Activated CD4-positive, alpha-beta memory T cell treated with anti-CD3 and anti-CD28 coated beads for 36 hours (primary cell): ENCODE data around the gene CCNL1. TPM values are rescaled to one million over a fixed set of nuclear protein-coding genes. Genes with fewer than 3 reads are reported as not detected.
"Not testable (repeated sequence)": the region's sequence is repeated elsewhere in the genome, so short reads cannot be mapped to it uniquely, and the experiment has no call there.

Experiments
- CTCF ChIA-PET: fragments of 350-600 bp; sonication (Branson Sonifier 250); formaldehyde crosslinking; loops from one replicate; lab custom pipeline; 2021; ENCODE audit warnings: antibody characterized with exemption, inconsistent platforms; lab: Charles Lee
- POLR2A ChIA-PET: fragments of 350-600 bp; sonication (Branson Sonifier 250); formaldehyde crosslinking; loops from one replicate; lab custom pipeline; 2021; ENCODE audit warnings: antibody characterized with exemption; lab: Charles Lee
- DNase-seq: peaks from one replicate; pipeline ENCODE4 v3.0.0-alpha.2; 2020
- H3K27ac Mint-ChIP-seq: one replicate; pipeline ENCODE4 v1.8.0; 2021; ENCODE audit warnings: mixed read lengths
- H3K27me3 Mint-ChIP-seq: one replicate; pipeline ENCODE4 v1.8.0; 2021; ENCODE audit warnings: mixed read lengths
- H3K36me3 Mint-ChIP-seq: one replicate; pipeline ENCODE4 v1.8.0; 2021; ENCODE audit warnings: mixed read lengths
- H3K4me1 Mint-ChIP-seq: one replicate; pipeline ENCODE4 v1.8.0; 2021; ENCODE audit warnings: low read depth, mixed read lengths
- H3K4me3 Mint-ChIP-seq: one replicate; pipeline ENCODE4 v1.8.0; 2021; ENCODE audit warnings: mild to moderate bottlenecking, mixed read lengths
- H3K9me3 Mint-ChIP-seq: one replicate; pipeline ENCODE4 v1.8.0; 2021; ENCODE audit warnings: mixed read lengths
- intact Hi-C: fragments of 100-400 bp; cut with micrococcal nuclease; formaldehyde crosslinking; loops from one replicate; pipeline ENCODE4 v1.15.1; 2023
- total RNA-seq, 2 experiments: library from RNA; stranded (reverse); gene quantifications; one replicate each; pipeline ENCODE4 v1.2.3, GENCODE V29; 2021

Gene CCNL1
- 100 to 1,000 TPM; 144 to 150 TPM for total RNA-seq

GRCh38 chr3:157159762-157160657 is at the start of gene CCNL1:
TSS of gene CCNL1 (minus strand) at chr3:157160147. CDS start at chr3:157160094, 53 bp downstream.
- ChIA-PET POLR2A (interaction anchor here (0.6 to 3.6 kb wide), 19 partner anchors 9 to 1306 kb away, joined by 3 to 251 read pairs (median 5); partner anchors contain the start of genes SLC33A1, SSR3 and TIPARP), CTCF (interaction anchor here (0.6 to 3.7 kb wide), 6 partner anchors 10 to 1305 kb away, joined by 3 to 43 read pairs (median 5); no protein-coding TSS in a partner anchor)
- Mint-ChIP-seq H3K4me3 (peak within 1 kb of the TSS; percentile 94), H3K9me3 (no peaks in the 10 kb centered on the region), H3K27ac (peak within 1 kb of the TSS; percentile 99), H3K27me3 (peaks cover 2% of the 10 kb centered on the region), H3K36me3 (peaks cover 53% of the 10 kb centered on the region), H3K4me1 (peaks cover 46% of the 10 kb centered on the region)
- peak; percentile 96 for DNase-seq
- intact Hi-C loops: loop anchor here (1.0 to 10.0 kb wide), 9 partner anchors 12 to 1485 kb away; partner anchors contain the start of genes GFM1, SLC33A1 and TIPARP

- Mint-ChIP-seq H3K36me3 (no peaks in the 10 kb centered on the region), H3K4me3 (no peak overlapping the region), H3K4me1 (no peaks in the 10 kb centered on the region), H3K27me3 (no peaks in the 10 kb centered on the region), H3K27ac (no peak overlapping the region), H3K9me3 (no peaks in the 10 kb centered on the region)
- ChIA-PET CTCF (interaction anchor here (0.7 to 1.6 kb wide), 2 partner anchors 34 to 443 kb away, joined by 3 to 11 read pairs; no protein-coding TSS in a partner anchor), POLR2A (no interaction called here)
- no peak for DNase-seq
- intact Hi-C loops: no loop called here
These were observed 44.9 kb upstream of the CCNL1 start for GRCh38 chr3:157204880-157205279.

GRCh38 chr3:157204431-157204830 is 44.5 kb upstream of the CCNL1 start:
- intact Hi-C loops: no loop called here
- Mint-ChIP-seq H3K4me1 (no peaks in the 10 kb centered on the region), H3K36me3 (no peaks in the 10 kb centered on the region), H3K4me3 (no peak overlapping the region), H3K9me3 (no peaks in the 10 kb centered on the region), H3K27me3 (no peaks in the 10 kb centered on the region), H3K27ac (no peak overlapping the region)
- DNase-seq: no peak
- ChIA-PET POLR2A (no interaction called here), CTCF (interaction anchor here (0.7 to 1.6 kb wide), 2 partner anchors 34 to 442 kb away, joined by 3 to 11 read pairs; no protein-coding TSS in a partner anchor)

- H3K4me3 Mint-ChIP-seq: no peak overlapping the region
- ChIA-PET CTCF (interaction anchor here (0.9 to 1.3 kb wide), 7 partner anchors 24 to 45 kb away, joined by 3 to 9 read pairs (median 3); no protein-coding TSS in a partner anchor), POLR2A (interaction anchor here (1.1 kb wide), 1 partner anchor 26 kb away, joined by 5 read pairs; no protein-coding TSS in a partner anchor)
- H3K27ac Mint-ChIP-seq: no peak overlapping the region
- no peak for DNase-seq
- H3K9me3 Mint-ChIP-seq: peaks cover 6% of the 10 kb centered on the region
- no peaks in the 10 kb centered on the region for H3K36me3 Mint-ChIP-seq
- H3K27me3 Mint-ChIP-seq: no peaks in the 10 kb centered on the region
- H3K4me1 Mint-ChIP-seq: no peaks in the 10 kb centered on the region
- intact Hi-C loops: loop anchor here (1.0 kb wide), 2 partner anchors 26 to 38 kb away; no protein-coding TSS in a partner anchor
These were observed 41.8 kb upstream of the CCNL1 start for GRCh38 chr3:157201648-157202278.

- CTCF ChIA-PET: interaction anchor here (0.6 kb wide), 1 partner anchor 73 kb away, joined by 3 read pairs; no protein-coding TSS in a partner anchor
- intact Hi-C loops: no loop called here
- Mint-ChIP-seq H3K27ac (no peak overlapping the region), H3K9me3 (peaks cover 24% of the 10 kb centered on the region), H3K36me3 (peaks cover 1% of the 10 kb centered on the region), H3K4me3 (no peak overlapping the region), H3K27me3 (no peaks in the 10 kb centered on the region), H3K4me1 (no peaks in the 10 kb centered on the region)
- POLR2A ChIA-PET: no interaction called here
- DNase-seq: no peak
These were observed 39.9 kb upstream of the CCNL1 start for GRCh38 chr3:157199841-157200240.

- Mint-ChIP-seq H3K27me3 (no peaks in the 10 kb centered on the region), H3K27ac (no peak overlapping the region), H3K4me1 (no peaks in the 10 kb centered on the region), H3K9me3 (peaks cover 59% of the 10 kb centered on the region), H3K36me3 (peaks cover 27% of the 10 kb centered on the region), H3K4me3 (no peak overlapping the region)
- ChIA-PET POLR2A (no interaction called here), CTCF (no interaction called here)
- intact Hi-C loops: no loop called here
- no peak for DNase-seq
These were observed 36.0 kb upstream of the CCNL1 start for GRCh38 chr3:157195965-157196364.

- intact Hi-C loops: not testable (repeated sequence)
- peaks cover 94% of the 10 kb centered on the region for H3K9me3 Mint-ChIP-seq
These were observed 31.2 kb upstream of the CCNL1 start for GRCh38 chr3:157191149-157191548.

GRCh38 chr3:157190380-157190872 is 30.5 kb upstream of the CCNL1 start:
- no peak for DNase-seq
- Mint-ChIP-seq H3K4me1 (no peaks in the 10 kb centered on the region), H3K9me3 (peaks cover 94% of the 10 kb centered on the region), H3K27me3 (no peaks in the 10 kb centered on the region), H3K27ac (no peak overlapping the region), H3K4me3 (no peak overlapping the region), H3K36me3 (peaks cover 58% of the 10 kb centered on the region)
- ChIA-PET CTCF (no interaction called here), POLR2A (no interaction called here)
- intact Hi-C loops: no loop called here

More at GRCh38 chr3:157191149-157191548, 31.2 kb upstream of the CCNL1 start:
- H3K4me3 Mint-ChIP-seq, CTCF ChIA-PET, H3K27me3 Mint-ChIP-seq, H3K27ac Mint-ChIP-seq, DNase-seq, POLR2A ChIA-PET, H3K4me1 Mint-ChIP-seq: not testable (repeated sequence)
- peaks cover 51% of the 10 kb centered on the region for H3K36me3 Mint-ChIP-seq

GRCh38 chr3:157188391-157188790 is 28.4 kb upstream of the CCNL1 start:
- no peaks in the 10 kb centered on the region for H3K27me3 Mint-ChIP-seq
- no peak overlapping the region for H3K27ac Mint-ChIP-seq
- ChIA-PET POLR2A (no interaction called here), CTCF (no interaction called here)
- no peak overlapping the region for H3K4me3 Mint-ChIP-seq
- H3K4me1 Mint-ChIP-seq: no peaks in the 10 kb centered on the region
- no peak for DNase-seq
- peaks cover 64% of the 10 kb centered on the region for H3K36me3 Mint-ChIP-seq
- intact Hi-C loops: no loop called here
- peaks cover 92% of the 10 kb centered on the region for H3K9me3 Mint-ChIP-seq

- intact Hi-C loops: no loop called here
- CTCF ChIA-PET: no interaction called here
- H3K36me3 Mint-ChIP-seq: peaks cover 62% of the 10 kb centered on the region
These were observed 22.9 kb upstream of the CCNL1 start for GRCh38 chr3:157182879-157183278.

GRCh38 chr3:157180262-157180661 is 20.3 kb upstream of the CCNL1 start:
- POLR2A ChIA-PET: no interaction called here
- Mint-ChIP-seq H3K36me3 (peaks cover 50% of the 10 kb centered on the region), H3K27ac (no peak overlapping the region), H3K27me3 (no peaks in the 10 kb centered on the region), H3K4me1 (peaks cover 18% of the 10 kb centered on the region), H3K4me3 (no peak overlapping the region), H3K9me3 (peaks cover 27% of the 10 kb centered on the region)
- intact Hi-C loops: no loop called here
- CTCF ChIA-PET: interaction anchor here (2.0 kb wide), 1 partner anchor 20 kb away, joined by 5 read pairs; the partner anchor contains the start of gene CCNL1
- no peak for DNase-seq

More at GRCh38 chr3:157182879-157183278, 22.9 kb upstream of the CCNL1 start:
- Mint-ChIP-seq H3K27ac (no peak overlapping the region), H3K4me3 (no peak overlapping the region), H3K9me3 (peaks cover 52% of the 10 kb centered on the region), H3K4me1 (peaks cover 3% of the 10 kb centered on the region), H3K27me3 (no peaks in the 10 kb centered on the region)
- POLR2A ChIA-PET: no interaction called here
- no peak for DNase-seq
